HG03457 (cell line): Measurements from ENCODE around the gene CMTM1.
"Not testable (repeated sequence)": the region's sequence is repeated elsewhere in the genome, so short reads cannot be mapped to it uniquely, and the experiment has no call there.

Experiments used
- ATAC-seq: cut with Tn5 transposase; IDR thresholded peaks from one replicate; pipeline ENCODE4 v1.9.1; 2021; ENCODE audit warnings: moderate number of reproducible peaks; ENCODE audit not compliant: unreplicated experiment

Gene CMTM1

GRCh38 chr16:66610111-66610820 is 44.0 kb downstream of the CMTM1 start:
- no peak for ATAC-seq

DNA sequence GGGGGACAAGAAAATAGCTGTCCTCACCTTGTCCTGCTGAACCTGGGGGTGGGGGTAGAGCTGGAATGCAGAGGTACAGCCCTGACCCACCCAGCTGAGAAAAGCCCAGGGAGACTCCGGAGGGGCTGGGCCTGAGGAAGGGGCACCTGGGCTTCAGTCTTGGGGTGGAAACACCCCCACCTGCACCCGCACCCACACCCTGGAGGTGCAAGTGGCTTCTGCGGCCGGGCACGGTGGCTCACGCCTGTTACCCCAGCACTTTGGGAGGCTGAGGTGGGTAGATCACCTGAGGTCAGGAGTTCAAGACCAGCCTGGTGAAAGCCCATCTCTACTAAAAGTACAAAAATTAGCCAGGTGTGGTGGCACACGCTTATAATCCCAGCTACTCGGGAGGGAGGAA is 45.7 kb downstream of the CMTM1 start:
- not testable (repeated sequence) for ATAC-seq

DNA sequence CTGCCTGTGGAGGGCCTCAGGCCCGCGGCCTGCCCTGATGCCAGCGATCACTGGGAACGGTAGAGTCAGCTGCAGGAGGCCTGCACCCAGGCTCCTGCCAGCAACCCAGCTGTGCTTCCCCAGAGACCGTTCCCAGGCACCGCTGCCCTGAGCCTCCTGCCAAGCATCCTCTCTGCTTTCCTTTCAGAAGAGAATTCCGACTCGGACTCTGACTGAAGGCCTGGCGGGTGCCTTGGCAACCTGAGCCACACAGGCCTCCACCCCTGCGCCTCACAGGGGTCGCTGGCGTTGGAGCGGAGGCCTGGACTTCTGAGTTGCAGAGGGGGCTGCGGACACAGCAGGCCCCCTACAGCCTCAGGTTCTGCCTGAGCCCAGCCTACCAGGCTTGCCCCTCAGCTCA is 46.2 kb downstream of the CMTM1 start:
- no peak for ATAC-seq

- ATAC-seq: no peak
Measured at GRCh38 chr16:66614161-66614802, 48.0 kb downstream of the CMTM1 start.

GRCh38 chr16:66616169-66616568 is 49.9 kb downstream of the CMTM1 start:
- ATAC-seq: no peak

DNA sequence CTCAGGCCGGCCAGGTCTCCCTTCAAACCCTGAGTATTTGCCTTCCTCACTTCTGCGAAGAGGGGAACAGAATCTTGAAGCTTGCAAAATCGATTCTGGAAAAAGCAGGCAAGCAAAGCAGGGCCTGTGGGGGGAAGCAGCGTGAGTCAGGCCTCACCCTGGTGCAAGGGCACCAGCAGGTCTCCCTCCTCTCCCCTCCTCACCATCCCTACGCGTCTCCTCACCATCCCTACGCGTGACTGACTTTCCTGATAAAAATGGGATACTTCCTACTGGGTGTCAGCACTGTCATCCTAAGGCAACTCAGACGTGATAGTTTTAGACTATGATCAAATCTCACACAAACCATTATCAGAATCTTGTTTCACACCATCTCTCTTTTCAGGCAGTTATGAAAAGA is 50.4 kb downstream of the CMTM1 start:
- ATAC-seq: no peak

- no peak for ATAC-seq
Measured at GRCh38 chr16:66617010-66617434, 50.8 kb downstream of the CMTM1 start.

- ATAC-seq: no peak
Measured at GRCh38 chr16:66617728-66618127, 51.5 kb downstream of the CMTM1 start.

DNA sequence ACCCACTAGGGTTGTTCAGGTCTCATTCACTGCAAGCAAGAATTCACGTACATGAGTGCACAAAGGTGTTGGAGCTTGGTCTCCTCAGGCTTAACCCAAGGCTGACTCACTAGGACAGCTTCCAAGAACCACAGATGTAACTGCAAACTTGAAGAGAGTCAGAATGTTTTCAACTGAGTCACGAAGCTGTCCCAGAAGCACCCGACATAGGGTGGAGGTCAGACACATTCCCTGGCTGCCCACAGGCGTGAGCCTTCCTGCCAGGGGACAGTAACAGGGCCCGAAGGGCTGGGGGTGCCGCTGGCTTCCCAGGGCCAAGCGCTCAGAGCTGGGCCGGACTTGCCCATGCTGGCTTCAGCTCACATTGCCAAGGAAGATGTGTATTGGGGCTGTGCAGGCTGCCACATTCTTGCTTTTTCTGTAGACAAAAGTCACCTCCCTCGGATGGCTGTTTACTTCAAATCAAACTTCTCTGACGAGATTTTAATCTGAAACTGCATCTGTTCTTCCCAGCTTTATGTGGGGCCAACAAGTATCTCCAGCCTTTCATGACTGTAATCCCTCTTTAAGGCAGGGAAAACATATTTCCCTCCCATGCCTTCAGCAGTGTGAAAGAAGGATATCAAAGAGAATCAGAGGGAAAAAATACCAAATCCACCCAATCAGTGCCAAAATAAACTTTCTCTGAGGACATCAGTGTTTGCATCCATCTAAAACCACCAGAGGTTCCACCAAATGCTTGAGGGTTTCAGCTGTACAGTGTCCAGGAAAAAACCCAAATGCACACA is 52.5 kb downstream of the CMTM1 start:
- ATAC-seq: no peak

DNA sequence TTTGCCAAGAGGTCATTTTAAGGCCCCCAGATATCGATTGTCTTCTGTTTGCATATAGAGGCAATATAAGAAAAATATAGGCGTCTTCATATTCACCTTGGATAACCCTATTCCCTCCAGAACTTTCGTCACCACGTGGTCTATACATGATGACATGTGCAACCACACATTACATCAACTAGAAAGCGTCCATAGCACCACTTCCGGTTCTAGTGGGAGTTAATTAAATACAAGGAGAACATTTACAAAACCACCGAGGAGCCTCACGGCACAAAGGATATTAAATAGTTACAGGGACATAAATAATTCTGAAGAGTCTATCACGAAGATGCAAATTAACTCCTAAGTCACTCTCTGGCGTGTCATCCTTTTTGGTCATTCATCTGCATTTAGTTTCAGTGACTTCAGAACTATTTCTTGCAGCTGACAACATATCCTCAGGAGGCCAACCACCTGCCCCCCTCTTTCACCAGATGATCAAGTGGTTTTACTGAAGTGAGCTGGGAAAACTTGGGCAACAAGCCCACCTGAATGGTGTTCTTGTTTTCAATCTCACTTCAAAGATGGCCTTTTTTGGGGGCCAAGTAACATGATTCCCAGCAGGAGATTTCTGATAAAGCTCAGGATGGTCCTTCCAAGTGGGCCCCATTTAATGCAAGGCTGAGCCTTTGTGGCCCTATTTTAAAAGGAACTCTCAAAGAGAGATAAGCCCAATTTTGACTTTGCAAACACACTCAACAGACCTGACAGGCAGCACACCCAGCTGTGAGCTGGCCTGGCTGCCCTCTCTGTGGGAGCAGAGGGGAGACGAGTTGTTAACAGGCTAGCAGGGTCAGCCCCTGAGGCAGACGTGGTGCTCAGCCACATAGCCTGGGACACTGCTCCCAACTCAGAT is 53.5 kb downstream of the CMTM1 start:
- no peak for ATAC-seq

- no peak for ATAC-seq
Measured at GRCh38 chr16:66620429-66620795, 54.2 kb downstream of the CMTM1 start.

- no peak for ATAC-seq
Measured at GRCh38 chr16:66621973-66622372, 55.7 kb downstream of the CMTM1 start.

- no peak for ATAC-seq
Measured at GRCh38 chr16:66622863-66623262, 56.6 kb downstream of the CMTM1 start.

DNA sequence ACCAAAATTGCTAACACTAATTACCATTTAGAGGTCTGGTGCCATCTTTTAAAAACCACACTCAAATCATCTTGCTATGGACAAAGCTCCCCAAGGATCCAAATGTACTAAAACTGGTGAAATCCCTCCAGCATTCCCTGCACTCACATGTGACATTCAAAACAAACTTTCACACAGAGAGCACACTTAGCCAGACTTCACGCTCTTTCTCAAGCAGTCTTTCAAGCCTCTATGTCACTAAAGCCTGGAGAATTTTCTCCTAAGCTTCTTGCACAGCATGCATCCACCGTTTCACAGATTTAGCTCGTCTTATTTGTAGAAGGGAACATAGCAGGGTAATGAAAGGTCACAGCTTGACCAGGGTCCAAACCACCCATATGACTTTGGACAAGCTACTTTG is 57.5 kb downstream of the CMTM1 start:
- ATAC-seq: no peak

GRCh38 chr16:66627611-66628378 is 61.6 kb downstream of the CMTM1 start:
- not testable (repeated sequence) for ATAC-seq
